Stimulated activated naive CD8-positive, alpha-beta T cell treated with anti-CD3 and anti-CD28 coated beads, Interleukin-15, Interleukin-2, amounts not matched to agents 100 ng/mL and 50 ng/mL, for 24 hours (primary cell): Measurements from ENCODE around the gene DCAF11.

Source experiments
- H3K27ac Mint-ChIP-seq: one replicate; pipeline ENCODE4 v1.8.0; 2021; ENCODE audit warnings: mild to moderate bottlenecking, mixed read lengths
- H3K27me3 Mint-ChIP-seq: one replicate; pipeline ENCODE4 v1.8.0; 2021; ENCODE audit warnings: mixed read lengths
- H3K36me3 Mint-ChIP-seq: one replicate; pipeline ENCODE4 v1.8.0; 2021; ENCODE audit warnings: low read depth, mixed read lengths
- H3K4me1 Mint-ChIP-seq: one replicate; pipeline ENCODE4 v1.8.0; 2021; ENCODE audit warnings: low read depth, mixed read lengths
- H3K4me3 Mint-ChIP-seq: one replicate; pipeline ENCODE4 v1.8.0; 2021; ENCODE audit warnings: mild to moderate bottlenecking, mixed read lengths
- H3K9me3 Mint-ChIP-seq: one replicate; pipeline ENCODE4 v1.8.0; 2021; ENCODE audit warnings: mixed read lengths

The DCAF11 gene

DNA sequence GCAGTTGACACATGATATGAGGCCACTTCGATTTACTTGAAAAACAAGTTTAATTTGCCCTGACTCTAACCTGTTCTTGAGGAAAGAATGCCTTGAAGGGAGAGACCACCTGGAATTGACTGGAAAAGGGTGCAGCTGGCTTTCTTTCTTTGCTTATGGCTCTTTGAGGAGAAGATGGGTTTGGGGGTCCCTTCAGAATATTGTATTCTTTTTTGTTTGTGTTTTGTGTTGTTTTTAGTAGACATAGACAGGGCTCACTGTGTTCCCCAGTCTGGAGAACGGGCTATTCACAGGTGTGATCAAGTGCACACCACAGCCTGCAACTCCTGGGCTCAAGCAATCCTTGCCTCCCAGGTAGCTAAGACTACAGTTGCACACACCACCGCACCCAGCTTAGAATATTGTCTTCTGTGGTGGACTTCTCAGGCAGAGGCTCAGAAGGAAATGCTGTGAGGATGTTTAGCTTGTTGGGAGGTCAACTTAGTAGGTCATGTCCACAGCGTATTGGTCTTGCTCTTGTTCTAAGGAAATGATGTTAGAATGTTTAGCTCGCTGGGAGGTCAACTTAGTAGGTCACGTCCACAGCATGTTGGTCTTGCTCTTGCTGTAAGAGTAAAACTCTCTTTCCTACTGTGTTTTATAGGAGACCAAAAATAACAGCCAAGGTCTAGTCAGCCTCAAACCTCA lies 1.7 kb downstream of the DCAF11 start:
- H3K27ac Mint-ChIP-seq: no peak overlapping the region

DNA sequence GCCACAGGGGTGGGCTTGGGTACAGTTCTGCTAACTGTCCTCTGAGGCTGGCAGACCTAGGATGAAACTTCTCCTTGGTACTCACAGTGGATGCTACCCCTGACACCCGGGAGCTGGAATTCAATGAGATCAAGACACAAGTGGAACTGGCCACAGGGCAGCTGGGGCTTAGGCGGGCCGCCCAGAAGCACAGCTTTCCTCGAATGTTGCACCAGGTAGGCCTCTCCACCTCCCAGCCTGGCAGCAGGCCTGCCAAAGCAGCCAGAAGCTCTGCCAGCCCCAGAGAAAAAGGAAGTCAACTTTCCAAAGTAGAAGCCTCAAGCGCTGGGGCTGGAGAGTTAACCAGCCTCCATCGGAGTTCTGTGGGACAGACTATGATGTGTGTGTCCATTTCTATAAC lies 2.6 kb downstream of the DCAF11 start:
- H3K27ac Mint-ChIP-seq: no peak overlapping the region
- peaks cover 36% of the 10 kb centered on the region for H3K36me3 Mint-ChIP-seq

More for the DNA sequence above, 1.7 kb downstream of the DCAF11 start:
- Mint-ChIP-seq H3K9me3 (no peaks in the 10 kb centered on the region), H3K4me3 (peak overlapping the region; percentile 98), H3K27me3 (no peaks in the 10 kb centered on the region), H3K36me3 (peaks cover 31% of the 10 kb centered on the region), H3K4me1 (peaks cover 28% of the 10 kb centered on the region)

DNA sequence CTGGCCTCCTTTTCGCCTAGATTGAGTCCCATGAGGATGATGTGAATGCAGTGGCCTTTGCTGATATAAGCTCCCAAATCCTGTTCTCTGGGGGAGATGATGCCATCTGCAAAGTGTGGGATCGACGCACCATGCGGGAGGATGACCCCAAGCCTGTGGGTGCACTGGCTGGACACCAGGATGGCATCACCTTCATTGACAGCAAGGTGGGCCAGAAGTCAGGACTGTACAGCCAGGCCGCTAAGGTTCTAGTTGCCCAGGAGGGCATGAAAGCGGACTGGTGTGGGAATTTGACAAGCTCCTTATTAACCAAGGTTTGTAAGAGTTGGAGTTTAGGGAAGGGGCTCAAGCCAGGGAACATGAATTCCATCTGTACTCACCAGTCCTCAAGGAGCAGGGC lies 5.1 kb downstream of the DCAF11 start:
- no peak overlapping the region for H3K27ac Mint-ChIP-seq
- peaks cover 47% of the 10 kb centered on the region for H3K36me3 Mint-ChIP-seq
- H3K27me3 Mint-ChIP-seq: no peaks in the 10 kb centered on the region
- H3K4me3 Mint-ChIP-seq: no peak overlapping the region
- H3K9me3 Mint-ChIP-seq: no peaks in the 10 kb centered on the region
- H3K4me1 Mint-ChIP-seq: peaks cover 33% of the 10 kb centered on the region

More for the DNA sequence above, 2.6 kb downstream of the DCAF11 start:
- H3K4me3 Mint-ChIP-seq: no peak overlapping the region
- no peaks in the 10 kb centered on the region for H3K27me3 Mint-ChIP-seq
- H3K4me1 Mint-ChIP-seq: peaks cover 28% of the 10 kb centered on the region
- H3K9me3 Mint-ChIP-seq: no peaks in the 10 kb centered on the region

DNA sequence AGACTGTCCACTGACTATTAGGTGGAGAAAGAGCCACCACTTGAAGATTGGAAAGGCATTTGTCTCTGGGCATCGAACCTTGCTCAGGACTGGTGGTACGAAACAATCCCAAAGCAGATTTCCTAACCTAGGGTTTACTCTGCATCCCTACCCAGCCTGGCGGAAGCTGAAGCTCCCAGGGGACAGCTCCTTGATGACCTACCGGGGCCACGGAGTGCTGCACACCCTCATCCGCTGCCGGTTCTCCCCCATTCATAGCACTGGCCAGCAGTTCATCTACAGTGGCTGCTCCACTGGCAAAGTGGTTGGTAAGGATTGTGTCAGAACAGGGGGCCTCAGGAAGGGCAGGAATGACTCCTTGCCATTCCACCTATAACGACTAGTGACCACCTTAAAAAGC lies 6.6 kb downstream of the DCAF11 start:
- Mint-ChIP-seq H3K4me3 (no peak overlapping the region), H3K27me3 (no peaks in the 10 kb centered on the region), H3K27ac (no peak overlapping the region), H3K4me1 (peaks cover 18% of the 10 kb centered on the region), H3K36me3 (peaks cover 47% of the 10 kb centered on the region), H3K9me3 (no peaks in the 10 kb centered on the region)

DNA sequence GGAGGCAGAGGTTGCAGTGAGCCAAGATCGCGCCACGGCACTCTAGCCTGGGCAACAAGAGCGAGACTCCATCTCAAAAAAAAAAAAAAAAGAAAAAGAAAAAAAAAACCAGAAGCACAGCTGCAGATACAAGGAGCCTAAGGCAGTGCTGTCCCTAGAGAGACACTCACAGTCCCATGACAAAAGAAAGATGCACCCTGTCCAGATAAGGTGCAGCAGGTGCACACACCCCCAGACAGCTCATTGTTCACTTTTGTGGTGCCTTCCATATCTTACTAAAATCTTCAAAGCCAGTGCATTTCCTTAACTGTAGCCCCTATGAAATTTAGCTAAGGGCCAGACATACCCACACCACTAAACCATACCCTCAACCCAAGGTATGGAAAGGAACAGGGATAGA lies 7.8 kb downstream of the DCAF11 start:
- H3K27me3 Mint-ChIP-seq: no peaks in the 10 kb centered on the region
- H3K4me1 Mint-ChIP-seq: peaks cover 9% of the 10 kb centered on the region
- H3K36me3 Mint-ChIP-seq: peaks cover 47% of the 10 kb centered on the region
- H3K9me3 Mint-ChIP-seq: no peaks in the 10 kb centered on the region
- H3K4me3 Mint-ChIP-seq: no peak overlapping the region
- H3K27ac Mint-ChIP-seq: no peak overlapping the region

DNA sequence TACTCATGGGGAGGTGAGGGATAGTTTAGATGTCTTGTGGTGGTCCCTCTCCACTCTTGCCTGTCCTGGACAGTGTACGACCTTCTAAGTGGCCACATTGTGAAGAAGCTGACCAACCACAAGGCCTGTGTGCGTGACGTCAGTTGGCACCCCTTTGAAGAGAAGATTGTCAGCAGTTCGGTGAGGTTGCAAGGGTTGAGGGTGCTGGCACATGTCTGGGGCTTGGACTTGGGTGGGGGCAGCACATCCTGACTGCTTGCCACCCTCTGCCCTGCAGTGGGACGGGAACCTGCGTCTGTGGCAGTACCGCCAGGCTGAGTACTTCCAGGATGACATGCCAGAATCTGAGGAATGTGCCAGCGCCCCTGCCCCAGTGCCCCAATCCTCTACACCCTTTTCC lies 8.3 kb downstream of the DCAF11 start:
- no peak overlapping the region for H3K27ac Mint-ChIP-seq
- no peaks in the 10 kb centered on the region for H3K9me3 Mint-ChIP-seq
- H3K4me1 Mint-ChIP-seq: peaks cover 10% of the 10 kb centered on the region
- H3K36me3 Mint-ChIP-seq: peaks cover 44% of the 10 kb centered on the region
- no peaks in the 10 kb centered on the region for H3K27me3 Mint-ChIP-seq
- no peak overlapping the region for H3K4me3 Mint-ChIP-seq

DNA sequence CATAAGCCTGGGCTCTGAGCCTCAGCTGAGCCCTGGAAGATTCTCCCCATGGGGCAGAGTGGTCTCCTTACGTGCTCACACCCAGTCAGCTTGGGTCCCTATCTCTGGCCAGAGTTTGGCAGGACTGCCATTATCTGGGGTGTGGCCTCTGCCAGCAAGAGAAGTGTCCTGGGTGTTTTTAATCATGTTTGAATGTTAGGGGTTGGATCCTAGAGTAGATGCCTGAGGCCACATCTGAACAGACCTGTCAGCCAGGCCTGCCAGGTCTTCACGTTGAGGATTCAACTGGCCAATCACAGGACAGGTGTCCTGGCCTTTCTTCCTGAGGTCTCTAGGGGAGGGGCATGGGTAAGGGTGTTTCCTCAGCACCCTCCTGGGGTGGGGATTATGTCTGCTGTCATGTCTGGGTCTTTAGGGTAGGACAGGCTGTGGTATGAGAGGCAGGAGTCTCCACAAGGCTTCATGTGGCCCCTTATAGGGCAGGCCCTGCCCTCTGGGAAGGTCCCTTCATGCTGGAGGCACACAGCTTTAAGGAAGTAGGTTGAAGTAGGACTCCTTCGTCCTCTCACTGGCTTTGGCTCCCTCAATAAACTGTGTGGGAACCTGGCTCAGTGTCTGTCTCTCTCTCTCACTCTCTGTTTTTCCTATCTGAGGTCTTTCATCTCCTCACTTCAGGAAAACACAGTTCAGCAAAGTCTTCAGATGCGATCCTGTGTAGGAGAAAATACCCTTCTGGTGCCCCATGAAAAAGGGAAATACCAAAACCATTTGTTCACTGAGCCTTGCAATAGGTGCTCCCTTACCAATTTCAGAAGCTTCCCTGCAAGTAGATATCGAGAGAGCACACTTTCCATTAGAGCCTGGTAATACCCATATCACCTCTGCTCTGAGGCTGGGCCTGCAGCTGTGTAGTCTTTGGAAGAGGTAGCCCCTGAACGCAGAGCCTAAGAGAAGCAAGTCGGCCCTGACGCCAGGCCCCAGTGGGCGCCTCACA lies 9.1 kb downstream of the DCAF11 start:
- no peaks in the 10 kb centered on the region for H3K27me3 Mint-ChIP-seq
- H3K4me1 Mint-ChIP-seq: peaks cover 12% of the 10 kb centered on the region
- H3K9me3 Mint-ChIP-seq: no peaks in the 10 kb centered on the region
- peak overlapping the region; percentile 72 for H3K27ac Mint-ChIP-seq
- no peak overlapping the region for H3K4me3 Mint-ChIP-seq
- peaks cover 36% of the 10 kb centered on the region for H3K36me3 Mint-ChIP-seq

DNA sequence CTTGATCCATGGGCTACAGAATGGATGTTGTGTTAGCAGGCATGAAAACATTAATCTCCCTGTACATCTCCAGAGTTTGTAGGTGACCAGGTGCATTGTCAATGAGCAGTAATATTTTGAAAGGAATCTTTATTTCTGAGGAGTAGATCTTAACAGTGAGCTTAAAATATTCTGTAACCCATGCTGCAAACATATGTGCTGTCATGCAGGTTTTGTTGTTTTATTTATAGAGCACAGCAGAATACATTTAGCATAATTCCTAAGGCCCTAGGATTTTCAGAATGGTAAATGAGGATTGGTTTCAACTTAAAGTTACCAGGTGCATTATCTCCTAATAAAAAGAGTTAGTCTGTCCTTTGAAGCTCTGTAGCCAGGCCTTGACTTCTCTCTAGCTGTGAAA lies 12.4 kb downstream of the DCAF11 start:
- no peak overlapping the region for H3K4me3 Mint-ChIP-seq
- H3K4me1 Mint-ChIP-seq: peaks cover 15% of the 10 kb centered on the region
- H3K9me3 Mint-ChIP-seq: no peaks in the 10 kb centered on the region
- no peak overlapping the region for H3K27ac Mint-ChIP-seq
- H3K36me3 Mint-ChIP-seq: peaks cover 10% of the 10 kb centered on the region
- no peaks in the 10 kb centered on the region for H3K27me3 Mint-ChIP-seq

DNA sequence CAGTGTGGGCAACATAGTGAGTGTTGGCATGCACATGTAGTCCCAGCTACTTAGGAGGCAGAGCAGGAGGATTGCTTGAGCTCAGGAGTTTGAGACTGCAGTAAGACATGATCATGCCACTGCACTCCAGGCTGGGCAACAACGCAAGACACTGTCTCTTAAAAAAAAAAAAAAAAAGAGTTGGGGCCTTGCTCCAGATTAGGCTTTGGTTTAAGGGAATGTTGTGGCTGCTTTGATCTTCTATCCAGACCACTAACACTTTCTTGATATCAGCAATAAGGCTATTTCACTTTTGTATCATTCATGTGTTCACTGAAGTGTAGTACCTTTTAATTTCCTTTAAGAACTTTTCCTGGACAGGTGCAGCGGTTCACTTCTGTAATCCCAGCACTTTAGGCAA lies 13.1 kb downstream of the DCAF11 start:
- Mint-ChIP-seq H3K27ac (no peak overlapping the region), H3K36me3 (peaks cover 10% of the 10 kb centered on the region), H3K27me3 (no peaks in the 10 kb centered on the region), H3K9me3 (no peaks in the 10 kb centered on the region), H3K4me1 (peaks cover 21% of the 10 kb centered on the region), H3K4me3 (no peak overlapping the region)

DNA sequence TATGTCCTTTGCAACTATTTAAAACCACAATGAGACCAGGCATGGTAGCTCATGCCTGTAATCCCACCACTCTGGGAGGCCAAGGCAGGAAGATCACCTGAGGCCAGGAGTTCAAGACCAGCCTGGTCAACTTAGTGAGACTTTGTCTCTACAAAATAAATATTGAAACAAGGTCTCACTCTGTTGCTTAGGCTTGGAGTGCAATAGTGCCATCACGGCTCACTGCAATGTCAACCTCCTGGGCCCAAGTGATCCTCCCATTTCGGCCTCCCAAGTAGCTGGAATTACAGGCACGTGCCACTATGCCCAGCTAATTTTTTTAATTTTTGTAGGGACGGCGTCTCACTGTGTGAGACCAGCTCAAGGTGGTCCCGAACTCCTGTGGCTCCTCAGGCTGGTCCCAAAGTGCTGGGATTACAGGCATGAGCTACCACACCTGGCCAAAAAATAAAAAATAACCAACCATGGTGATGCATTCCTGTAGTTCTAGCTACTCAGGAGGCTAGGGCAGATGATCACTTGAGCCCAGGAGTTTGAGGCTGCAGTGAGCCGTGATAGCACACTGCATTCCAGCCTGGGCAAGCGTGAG lies 14.9 kb downstream of the DCAF11 start:
- no peaks in the 10 kb centered on the region for H3K9me3 Mint-ChIP-seq
- H3K4me3 Mint-ChIP-seq: no peak overlapping the region
- peaks cover 17% of the 10 kb centered on the region for H3K4me1 Mint-ChIP-seq
- no peak overlapping the region for H3K27ac Mint-ChIP-seq
- H3K36me3 Mint-ChIP-seq: no peaks in the 10 kb centered on the region
- no peaks in the 10 kb centered on the region for H3K27me3 Mint-ChIP-seq

DNA sequence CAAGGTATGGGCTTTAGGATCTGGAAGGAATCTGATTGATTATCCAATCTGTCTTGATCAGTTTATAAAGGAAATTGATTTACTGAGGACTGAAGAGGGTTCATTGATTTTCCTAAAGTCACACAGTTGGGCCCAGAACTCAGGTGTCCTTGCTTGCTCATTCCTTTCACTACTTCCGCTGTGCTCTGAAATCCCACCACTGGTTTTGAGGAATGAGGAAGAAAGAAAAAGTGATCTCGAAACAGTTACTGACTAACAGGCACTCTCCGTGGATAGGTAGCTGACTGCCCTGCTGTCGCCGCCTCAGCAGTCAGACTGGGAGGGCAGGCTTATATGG lies 15.8 kb downstream of the DCAF11 start, which contains the start of gene FITM1:
TSS of gene FITM1 (plus strand) at position 280 of the 337 bp plus-strand sequence. CDS start 905 bp downstream, outside the sequence.
- Mint-ChIP-seq H3K36me3 (no peaks in the 10 kb centered on the region), H3K27me3 (no peaks in the 10 kb centered on the region), H3K27ac (peak within 1 kb of the TSS; percentile 33), H3K4me3 (no peak within 1 kb of the TSS), H3K9me3 (no peaks in the 10 kb centered on the region), H3K4me1 (peaks cover 22% of the 10 kb centered on the region)

DNA sequence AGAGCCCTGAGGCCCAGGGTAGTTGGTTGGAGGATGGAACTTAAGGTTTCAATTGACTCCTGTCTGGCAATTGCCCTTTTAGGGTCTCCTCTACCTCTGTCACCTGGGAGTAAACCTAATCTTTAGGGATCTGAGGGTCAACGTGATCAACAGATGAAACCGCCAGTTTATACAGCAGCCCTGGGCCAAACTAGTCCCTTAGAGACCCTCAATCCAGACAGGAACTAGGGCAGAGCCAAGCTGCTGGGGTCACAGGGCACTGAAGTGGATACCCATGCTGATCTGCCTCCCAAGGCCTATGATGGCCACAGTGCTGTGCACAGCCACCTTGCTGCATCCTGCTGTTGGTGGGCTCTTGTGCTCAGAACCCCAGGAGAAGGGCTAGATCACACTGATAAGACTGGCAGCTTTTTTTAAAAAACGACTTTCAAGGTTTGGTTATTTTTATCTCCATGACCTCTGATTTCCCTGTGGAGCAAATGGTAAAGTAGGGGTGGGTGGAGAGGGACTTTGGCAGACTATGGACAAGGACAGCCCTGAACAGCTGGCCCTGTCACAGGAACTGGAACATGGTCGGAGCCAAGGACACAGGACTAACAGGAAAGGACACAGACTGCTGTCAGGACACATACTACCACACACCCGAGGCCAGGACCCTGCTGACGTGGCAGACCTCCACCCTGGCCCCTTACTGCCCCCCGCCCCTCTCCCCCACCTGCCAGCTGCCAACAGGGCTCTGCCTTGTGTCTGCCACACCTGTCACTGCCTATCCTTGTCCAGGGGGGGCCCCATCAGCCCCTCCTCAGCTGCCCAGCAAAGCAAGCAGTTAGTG lies 16.4 kb downstream of the DCAF11 start:
- H3K4me1 Mint-ChIP-seq: peaks cover 25% of the 10 kb centered on the region
- no peaks in the 10 kb centered on the region for H3K27me3 Mint-ChIP-seq
- peak overlapping the region; percentile 33 for H3K27ac Mint-ChIP-seq
- H3K9me3 Mint-ChIP-seq: no peaks in the 10 kb centered on the region
- no peaks in the 10 kb centered on the region for H3K36me3 Mint-ChIP-seq
- no peak overlapping the region for H3K4me3 Mint-ChIP-seq

DNA sequence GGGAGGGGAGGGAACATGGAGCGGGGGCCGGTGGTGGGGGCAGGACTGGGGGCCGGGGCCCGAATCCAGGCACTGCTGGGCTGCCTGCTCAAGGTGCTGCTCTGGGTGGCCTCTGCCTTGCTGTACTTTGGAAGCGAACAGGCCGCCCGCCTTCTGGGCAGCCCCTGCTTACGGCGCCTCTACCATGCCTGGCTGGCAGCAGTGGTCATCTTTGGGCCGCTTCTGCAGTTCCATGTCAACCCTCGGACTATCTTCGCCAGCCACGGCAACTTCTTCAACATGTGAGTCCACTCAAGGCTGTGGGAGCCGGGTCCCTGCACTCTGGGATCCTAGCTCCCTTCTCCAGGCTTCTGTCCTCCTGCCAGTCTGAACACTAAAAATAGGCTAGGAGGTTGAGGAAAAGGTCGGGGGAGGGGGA lies 17.0 kb downstream of the DCAF11 start:
- peak overlapping the region; percentile 81 for H3K27ac Mint-ChIP-seq
- H3K27me3 Mint-ChIP-seq: no peaks in the 10 kb centered on the region
- H3K4me3 Mint-ChIP-seq: no peak overlapping the region
- no peaks in the 10 kb centered on the region for H3K9me3 Mint-ChIP-seq
- H3K4me1 Mint-ChIP-seq: peaks cover 27% of the 10 kb centered on the region
- H3K36me3 Mint-ChIP-seq: peaks cover under 1% of the 10 kb centered on the region

DNA sequence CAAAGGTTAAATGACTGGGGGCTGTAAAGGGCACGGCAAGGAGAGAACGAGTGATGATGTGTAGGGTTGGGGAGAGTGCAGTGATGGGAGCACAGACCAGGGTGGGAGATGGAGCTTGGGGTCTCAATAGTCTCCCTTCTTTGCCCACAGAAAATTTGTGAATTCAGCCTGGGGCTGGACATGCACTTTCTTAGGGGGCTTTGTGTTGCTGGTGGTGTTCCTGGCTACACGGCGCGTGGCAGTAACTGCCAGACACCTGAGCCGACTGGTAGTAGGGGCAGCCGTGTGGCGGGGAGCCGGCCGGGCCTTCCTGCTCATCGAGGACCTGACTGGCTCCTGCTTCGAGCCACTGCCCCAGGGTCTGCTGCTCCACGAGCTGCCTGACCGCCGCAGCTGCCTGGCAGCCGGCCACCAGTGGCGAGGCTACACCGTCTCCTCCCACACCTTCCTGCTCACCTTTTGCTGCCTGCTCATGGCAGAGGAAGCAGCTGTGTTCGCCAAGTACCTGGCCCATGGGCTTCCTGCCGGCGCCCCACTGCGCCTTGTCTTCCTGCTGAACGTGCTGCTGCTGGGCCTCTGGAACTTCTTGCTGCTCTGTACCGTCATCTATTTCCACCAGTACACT lies 17.6 kb downstream of the DCAF11 start:
- peaks cover 33% of the 10 kb centered on the region for H3K4me1 Mint-ChIP-seq
- peaks cover 7% of the 10 kb centered on the region for H3K36me3 Mint-ChIP-seq
- no peaks in the 10 kb centered on the region for H3K27me3 Mint-ChIP-seq
- no peak overlapping the region for H3K4me3 Mint-ChIP-seq
- peak overlapping the region; percentile 82 for H3K27ac Mint-ChIP-seq
- no peaks in the 10 kb centered on the region for H3K9me3 Mint-ChIP-seq
